Stimulated activated CD8-positive, alpha-beta memory T cell treated with anti-CD3 and anti-CD28 coated beads, Interleukin-7, amount 100 ng/mL, for 24 hours (primary cell): ENCODE data around the gene TP53I13.

Experiments
- DNase-seq: peaks from one replicate; pipeline ENCODE4 v3.0.0-alpha.2; 2020; ENCODE audit warnings: low read depth

Gene TP53I13

DNA sequence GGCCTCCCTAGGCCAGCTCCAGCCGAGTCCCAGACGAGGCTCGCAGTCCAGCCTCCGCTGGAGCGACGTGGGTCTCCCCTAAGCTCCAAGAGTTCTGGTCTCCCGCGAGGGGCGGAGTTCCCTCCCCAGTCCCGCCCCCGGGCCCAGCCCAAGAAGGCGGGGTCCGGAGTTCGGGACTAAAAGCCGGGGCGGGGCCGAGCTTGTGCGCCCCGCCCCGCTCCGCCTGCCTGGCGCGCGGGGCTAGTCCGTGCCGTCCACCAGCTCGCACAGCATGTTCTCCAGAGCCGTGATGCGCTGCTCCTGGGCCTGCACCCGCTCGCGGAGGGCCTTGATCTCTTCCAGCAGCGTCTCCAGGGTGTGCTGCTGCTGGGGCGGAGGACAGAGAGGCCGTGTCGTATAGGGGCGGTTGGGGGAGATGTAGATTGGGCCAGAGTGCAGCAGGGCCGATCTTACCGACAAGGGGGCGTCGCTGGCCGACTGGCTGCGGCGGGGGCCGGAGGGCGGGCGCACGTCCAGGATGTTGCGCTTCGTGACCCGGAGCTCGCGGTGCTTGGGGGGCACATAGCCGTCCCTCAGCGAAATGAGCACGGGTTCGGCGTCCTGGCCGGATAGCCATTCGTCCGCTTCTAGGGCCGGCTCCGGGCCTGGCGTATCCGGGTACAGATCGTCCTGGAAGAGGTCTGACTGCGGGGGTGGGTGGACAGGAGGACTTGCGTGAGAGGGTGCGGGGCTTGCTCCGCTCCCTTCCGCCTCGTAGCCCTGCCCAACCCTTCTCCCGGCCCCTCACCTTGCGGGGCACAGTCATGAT lies 47.2 kb downstream of the TP53I13 start:
- DNase-seq: peak; percentile 59

DNA sequence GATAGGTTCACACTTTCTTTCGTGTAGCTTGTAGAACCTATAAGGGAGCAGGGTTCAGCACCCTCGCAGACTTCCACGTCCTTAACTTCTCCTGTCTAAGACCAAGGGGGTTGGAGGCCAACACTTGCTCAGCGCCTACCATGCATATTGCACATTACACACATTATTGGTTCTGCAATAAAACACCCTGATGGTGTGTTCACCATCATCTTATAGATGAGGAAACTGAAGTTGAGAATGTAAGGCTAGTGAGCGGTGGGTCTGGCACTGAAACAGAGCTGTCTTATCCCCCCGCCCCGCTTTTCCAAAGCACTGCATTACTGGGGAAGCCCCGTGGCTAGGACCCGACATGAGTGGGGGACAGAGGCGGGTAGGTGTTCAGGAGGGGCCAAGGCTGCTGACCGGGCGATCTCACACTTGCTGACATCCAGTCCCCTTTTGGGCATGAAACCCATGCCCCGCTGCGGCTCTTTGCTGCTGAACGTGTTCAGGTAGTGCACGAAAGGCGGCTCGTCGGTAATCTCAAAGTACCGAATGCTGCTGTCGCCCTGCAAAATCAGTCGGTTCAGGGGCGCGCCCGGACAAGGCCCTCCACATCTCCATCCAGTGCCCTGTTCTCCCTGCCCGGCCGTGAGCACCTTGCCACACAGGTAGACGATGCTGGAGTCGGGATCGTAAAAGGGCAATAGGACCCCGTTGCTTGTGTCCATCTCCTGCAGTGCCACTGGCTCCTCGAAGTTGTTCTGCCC lies 48.0 kb downstream of the TP53I13 start:
- no peak for DNase-seq

DNA sequence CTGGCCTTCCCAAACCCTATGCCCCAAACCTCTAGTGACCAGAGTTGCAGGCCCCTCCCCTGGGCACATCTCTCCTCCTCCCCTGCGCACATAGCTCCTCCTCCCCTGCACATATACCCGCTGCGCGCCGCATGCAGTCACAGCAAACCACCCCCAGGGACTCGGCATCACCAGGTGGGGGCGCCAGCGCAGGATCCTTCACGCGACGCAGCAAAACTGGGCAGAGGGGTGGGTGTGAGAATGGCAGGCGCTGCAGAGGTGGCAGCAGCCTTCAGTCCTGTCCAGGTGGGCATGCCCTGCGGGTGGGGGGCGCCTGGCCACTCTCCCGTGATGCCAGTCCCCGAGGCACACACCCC lies 48.6 kb downstream of the TP53I13 start:
- peak; percentile 83 for DNase-seq

DNA sequence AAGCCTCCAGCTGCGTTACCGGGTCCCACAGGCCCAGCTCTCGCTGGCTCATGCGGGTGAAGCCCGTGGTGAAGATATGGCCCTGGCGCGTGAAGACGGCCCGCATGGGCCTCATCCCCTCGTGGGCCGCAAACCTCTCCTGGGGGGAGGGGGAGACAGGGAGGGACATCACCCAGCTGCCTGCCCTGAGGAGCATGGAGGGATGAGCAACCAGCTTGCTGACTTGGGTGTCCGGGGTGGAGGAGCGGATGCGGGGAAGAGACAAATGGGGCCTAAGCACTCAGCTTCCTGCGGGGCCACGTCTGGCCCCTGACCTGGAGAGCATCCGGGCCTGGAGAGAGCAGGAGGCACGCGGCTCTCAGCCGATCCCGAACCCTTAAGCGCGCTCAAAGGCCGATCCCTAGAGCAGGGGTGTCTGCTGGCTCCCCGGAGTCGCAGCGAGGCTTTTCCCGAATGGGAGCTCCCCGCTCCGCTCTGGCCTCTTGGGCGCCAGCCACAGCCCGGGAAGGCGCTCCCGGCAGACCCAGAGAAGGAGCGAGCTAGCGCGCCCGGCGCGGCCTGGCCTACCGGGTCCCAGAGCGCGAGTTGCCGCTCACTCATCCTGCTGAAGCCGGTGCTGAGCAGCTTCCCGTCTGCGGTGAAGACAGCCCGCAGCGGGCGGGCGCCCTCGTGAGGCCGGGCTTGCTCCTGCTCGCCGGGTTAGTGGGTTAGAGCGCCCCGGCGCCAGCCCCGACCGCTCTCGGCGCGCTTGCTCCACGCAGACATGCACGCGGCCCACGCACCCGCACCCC lies 49.2 kb downstream of the TP53I13 start:
- peak; percentile 73 for DNase-seq

DNA sequence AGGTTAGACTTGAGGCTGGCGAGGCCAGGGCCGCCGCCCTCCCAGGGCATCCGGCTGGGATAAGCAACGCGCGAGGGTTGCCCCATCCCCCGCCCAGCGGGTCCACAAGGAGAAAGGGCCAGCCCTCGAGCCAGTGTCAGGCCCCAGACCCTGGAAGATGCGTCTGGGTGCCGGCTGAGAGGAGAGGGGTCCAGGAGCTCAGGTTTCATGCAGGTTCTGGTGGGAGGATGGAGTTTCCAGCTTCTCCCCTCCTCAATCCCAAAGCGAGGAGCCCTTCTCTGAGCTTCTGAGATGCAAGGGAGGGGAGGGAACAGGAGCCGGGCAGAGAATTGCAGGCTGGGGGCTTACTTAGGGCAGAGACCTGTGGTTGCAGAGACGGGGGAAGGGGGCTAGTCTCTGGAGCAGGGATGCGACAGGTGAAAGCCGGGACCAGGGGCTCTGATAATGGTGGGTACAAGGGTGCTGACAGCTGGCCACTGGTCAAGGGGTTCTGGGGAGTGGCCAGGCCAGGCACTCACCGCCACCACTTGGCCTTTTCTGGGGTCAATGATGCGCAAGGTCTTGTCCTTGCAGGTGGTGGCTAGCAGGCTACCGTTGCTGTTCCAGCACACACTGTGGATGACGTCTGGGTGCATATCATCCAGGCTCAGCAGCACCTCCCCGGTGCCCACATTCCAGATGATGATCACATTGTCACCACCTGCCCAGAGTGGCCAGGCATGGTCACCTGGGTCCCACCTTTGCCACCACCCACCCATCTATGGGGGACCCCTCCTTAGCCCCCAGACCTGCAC lies 50.0 kb downstream of the TP53I13 start:
- no peak for DNase-seq

DNA sequence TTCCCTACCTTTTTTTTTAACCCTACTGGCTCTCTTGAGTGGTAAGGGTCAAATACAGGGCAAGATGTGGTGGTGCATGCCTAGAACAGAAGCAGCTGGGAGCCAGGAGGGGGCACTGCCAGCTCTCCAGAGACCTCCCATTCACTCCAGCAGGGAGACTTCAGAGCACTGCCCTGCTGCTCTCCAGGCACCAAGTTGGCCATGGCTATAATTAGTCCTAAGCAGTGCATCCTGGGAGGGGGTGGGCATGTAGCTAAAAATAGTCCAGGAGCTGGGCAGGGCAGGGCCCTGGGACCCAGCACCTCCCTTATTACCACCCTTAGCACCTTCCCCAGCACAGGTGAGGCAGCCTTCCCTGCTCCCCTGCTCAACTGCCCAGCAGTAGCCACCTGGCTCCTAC lies 50.8 kb downstream of the TP53I13 start:
- DNase-seq: no peak

DNA sequence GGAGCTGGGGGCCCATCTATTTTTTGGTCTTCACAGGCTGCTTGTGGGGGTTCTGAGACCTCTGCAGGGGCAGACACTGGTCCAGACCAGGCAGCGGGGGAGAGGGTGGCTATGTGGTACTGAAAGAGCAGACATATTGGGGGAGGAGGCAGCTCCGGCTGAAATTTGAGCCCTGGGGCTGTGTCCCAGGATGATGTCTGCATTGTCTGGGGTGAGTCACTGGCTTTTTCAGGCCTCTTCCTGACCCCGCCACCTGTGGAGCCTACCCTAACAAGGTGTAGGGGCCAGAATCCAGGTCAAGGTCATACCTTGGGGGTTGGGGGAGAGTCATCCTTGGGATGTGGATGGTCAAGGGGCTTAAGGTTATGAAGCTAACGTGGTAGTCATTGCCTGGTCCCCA lies 51.8 kb downstream of the TP53I13 start:
- no peak for DNase-seq

DNA sequence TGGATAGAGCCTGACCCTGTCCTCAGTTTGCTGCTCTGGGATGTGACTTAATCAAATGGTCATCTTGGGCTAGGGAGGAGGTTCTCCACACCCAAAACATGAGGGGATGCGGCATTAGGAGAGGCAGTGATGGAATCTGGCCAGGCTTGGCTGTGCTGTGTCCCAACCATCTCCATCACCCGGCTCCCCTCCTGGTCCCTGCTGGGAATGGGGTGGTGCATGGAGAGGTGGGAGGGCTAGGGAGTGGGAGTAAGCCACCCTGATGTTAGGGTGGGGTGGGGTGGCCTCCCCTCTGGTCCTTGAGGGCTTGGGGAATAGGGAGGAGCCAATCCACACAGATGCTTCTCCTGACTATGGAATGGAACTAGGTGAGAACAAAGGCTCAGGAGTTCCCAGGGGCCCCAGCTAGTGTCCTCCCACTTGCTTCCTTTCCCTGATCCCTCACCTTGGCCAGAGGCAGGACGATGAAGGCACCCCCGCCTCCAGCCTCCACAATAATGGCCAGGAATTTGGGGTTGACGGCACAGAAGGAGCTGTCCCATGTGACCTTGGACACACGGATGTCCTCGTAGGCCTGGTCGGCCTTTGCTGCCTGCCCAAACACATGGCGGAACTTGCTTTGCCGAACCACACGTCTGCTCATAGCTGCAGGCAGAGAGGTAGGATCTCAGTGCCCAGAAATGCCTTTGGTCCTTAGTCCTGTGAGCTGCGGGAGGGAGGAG lies 52.4 kb downstream of the TP53I13 start:
- no peak for DNase-seq

DNA sequence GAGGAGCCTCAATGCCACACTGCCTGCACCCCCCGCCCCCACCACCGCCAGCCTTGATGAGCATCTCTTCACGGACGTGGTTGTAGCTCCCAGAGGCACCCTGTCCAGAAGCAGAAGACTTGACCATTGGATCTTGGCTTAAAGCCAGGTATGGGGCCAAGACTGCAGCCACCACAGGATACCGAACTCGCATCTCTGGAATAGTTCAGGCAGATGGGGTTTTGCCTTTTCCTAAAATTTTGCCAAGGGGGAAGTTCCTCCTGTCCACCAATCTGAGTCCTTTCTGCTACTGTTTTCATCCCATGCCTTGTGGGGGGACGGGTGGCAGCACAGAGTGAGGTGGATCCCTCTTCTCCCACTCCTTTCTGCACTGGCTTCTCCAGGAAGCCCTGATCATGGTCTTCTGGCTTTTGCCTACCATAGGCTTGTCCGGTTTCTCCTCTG lies 53.3 kb downstream of the TP53I13 start:
- DNase-seq: no peak
